ENCODE measurements around the gene DACT1.

Gene DACT1

DNA sequence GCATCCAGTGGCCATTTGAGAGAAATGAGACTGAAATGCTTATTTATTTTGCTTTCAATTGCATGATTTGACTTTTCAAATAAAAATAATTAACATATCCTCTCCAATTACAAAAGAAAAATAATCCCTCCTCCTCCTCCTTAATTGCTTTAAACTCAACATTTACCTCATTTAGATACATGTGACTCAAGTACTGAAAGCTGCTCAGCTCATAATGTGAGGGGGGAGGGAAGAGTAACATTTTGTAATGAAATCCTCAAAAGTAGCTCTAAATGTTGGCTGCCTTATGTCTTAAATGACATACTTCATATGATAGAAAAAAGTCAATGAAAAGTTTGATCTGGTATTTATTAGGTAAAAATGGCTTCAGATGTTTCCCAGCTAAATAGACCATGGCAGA, 29.0 kb downstream of the DACT1 start:
- DNase-seq (ENCODE audit: low spot score): no peak

DNA sequence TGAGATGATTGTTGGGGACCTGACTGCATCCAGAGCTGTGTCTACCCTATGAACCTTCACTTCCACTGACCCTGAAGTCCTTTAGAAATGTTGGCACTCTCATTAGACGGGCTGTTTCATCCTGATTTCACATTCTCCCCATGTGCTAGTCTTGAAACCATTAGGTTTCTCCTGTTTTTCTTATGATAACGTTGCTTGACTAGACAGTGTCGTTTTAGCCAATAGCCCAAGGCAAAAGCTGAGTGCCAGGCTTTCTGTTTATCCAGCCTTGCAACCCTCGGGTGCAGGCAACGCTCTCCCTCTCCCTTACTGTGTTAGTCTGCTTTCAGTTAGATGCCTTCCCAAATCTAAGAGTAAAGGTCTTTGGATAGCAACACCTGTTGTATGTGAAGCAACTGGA, 30.1 kb downstream of the DACT1 start:
- DNase-seq (ENCODE audit: low spot score): no peak

DNA sequence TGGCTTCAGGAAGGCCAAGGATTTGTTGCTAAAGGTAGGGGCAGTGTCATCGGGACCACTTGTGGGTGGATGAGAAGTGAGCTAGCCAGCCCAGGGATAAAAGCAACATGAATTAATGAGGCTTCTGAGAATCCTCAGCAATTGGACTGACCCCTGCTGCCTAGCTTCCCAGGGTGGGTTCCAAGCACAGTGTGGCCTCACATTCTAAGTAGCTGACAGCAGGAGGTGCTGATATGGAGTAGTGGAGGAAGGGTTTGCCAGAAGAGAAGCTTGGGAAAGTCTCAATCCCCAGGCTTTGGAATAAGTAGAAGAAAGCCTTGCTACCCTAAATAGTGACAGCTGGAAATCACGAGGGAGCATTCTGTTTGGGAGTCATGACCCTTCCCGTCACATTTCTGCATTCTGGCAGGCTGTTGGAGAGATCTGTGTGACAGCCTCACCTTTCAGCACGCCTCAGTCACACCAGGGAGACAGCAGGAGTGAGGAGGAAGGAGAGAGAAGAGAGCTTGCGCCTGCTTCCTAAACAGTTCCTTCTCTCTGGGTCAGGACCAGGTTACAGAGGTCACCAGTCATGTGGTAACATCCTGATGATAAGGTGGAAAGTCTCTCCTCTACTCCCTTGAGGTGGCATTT, 31.2 kb downstream of the DACT1 start:
- no peak for DNase-seq (ENCODE audit: low spot score)

DNA sequence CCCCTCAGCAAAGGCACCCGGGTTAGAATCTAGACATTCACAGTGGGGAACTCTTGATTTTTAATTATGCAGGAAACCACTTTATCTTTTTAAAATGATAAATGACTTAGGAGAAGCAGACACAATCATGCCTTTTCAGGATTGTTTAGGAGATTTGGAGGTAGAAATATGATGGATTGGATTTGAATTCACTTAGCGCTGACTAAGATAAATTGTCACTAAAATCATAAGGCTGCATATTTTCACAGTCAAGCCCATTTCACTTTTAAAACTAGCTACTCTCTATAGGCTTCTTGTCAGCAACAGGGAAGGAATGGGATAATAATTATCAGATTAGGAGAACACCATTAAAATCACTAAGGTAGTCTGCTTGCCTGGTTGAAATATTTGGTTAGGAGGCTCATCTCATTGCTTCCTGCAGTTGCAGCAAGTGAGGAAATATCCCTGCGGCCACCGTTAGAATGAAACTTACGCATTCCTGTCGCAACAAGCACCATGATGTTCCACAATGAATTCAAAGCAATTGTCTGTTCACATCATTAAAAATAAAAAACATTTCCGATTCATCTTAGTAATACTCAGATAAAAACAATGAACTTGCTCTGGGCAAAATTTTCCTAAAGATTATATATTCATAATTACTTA, 31.9 kb downstream of the DACT1 start:
- no peak for DNase-seq (ENCODE audit: low spot score)

DNA sequence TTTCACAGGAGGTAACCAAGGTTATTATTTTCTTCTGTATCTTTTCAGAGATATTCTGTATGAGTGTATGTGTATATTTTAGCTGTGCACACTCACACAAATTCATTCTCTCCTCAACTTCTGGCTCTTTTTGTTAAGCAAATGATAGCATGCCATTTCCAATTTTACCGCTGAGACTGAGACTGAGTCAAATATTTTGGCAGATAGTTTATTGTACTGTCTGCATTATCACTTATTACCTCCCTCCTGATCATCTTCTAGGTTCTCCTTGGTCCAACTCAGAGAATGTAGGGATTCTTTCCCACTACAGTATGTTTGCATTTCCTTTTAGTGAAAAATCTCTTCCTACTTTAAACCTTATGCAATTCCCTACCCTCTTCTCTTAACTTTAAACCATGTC, 33.3 kb downstream of the DACT1 start:
- DNase-seq (ENCODE audit: low spot score): no peak

DNA sequence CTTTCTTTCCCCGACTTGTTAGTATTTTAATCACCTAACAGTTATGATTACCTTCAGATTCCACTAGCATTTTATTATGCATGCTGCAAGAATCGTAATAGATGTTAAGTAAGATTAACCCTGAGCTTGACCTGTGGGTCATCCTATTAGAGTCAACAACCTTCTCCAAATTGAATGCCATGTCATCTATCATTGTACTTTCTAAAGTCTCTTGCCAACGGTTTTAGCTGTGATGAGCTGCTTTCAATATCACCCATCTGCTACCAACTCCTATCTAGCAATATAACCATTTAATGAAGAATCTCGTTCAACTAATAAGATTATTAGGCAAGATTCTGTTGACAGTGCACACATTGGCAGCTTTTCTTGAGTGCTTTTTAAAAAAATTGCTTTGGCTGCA, 33.7 kb downstream of the DACT1 start:
- no peak for DNase-seq (ENCODE audit: low spot score)

DNA sequence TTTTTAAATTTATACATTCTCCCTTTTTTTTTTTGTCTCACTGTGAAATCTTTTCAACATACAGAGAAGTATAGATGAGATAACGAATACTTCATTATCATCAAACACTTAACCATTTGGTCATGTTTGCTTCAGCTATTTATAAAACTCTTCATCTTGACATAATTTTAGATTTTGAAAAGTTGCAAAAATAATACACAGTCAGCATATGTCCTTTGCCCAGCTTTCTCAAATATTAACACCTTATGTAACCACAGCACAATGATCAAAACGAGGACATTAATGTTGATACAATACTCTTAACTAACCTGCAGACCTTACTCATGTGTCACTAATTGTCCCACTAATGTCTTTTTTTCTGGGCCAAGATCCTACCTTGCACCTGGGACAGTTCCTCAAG, 36.0 kb downstream of the DACT1 start:
- no peak for DNase-seq (ENCODE audit: low spot score)

DNA sequence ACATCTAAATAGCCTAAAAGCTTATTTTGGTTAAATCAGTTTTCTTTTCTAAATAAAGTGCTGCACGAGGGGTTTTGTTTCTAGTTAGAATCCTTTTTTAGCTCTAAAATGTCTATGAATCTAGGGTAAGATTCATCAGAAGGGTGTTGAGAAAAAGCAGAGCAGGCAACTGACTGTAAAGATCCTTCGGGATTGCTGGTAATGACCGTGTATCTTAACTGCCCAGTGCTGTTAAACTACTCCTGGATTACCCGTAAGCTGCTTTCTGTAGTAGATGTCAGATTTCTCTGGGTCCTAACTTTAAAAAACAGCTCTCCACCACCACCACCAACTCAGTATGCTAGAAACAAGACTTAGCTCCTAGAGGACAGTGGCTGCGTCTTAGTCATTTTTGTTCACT, 39.2 kb downstream of the DACT1 start:
- DNase-seq (ENCODE audit: low spot score): no peak

DNA sequence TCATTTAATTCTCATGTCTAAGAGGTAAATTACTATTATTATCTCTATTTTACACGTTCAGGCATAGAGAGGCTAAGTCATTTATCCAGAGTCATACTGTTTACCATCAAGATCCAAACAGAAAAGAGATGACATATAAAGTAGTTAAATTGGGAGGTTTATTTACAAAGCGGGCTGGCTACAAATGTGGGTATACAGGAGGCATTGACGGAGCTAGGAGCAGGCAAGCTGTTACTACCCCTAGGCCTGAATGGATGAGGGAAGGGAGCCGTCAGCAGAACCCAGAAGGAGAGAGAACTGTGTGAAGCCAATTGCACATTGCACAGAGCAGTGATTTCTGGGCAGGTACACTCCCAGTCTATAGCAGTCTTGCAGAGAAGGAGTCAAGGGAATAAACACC, 39.8 kb downstream of the DACT1 start:
- no peak for DNase-seq (ENCODE audit: low spot score)

DNA sequence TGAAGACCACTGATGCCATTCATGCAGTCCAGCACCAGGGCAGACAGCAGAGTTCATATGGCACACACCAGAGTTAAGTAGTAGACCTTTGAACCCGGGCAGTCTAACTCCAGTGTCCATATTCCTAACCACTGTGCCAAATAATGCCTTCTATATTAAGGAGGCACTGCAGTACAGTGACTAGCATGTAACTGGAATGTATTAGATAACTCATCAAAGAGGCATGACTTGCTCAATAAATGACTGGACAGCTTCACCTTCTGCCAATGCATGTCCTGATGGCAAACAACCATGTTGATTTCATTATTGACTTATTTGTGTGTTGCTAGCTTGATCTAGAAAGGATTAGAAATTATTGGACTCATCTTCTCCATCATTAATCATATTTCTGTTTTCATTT, 40.2 kb downstream of the DACT1 start:
- no peak for DNase-seq (ENCODE audit: low spot score)

DNA sequence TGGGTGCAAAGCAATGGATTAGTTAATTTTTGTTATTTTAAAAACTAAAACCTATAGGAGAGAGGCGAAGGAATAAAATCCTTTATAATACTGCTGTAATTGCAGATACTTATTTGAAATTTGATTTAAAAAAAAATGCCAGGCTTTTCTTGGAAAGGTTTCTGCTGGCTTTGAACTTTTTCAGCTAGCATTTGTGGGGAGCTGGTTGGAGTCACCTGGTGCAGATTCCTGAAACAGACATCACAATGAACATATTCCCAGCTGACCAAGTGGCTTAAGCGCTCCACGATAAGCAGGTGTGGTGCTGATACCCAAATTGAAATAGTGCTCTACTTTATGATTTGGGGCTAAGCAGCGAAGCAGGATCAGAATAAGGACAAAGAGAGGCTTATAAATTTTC, 42.9 kb downstream of the DACT1 start:
- no peak for DNase-seq (ENCODE audit: low spot score)

DNA sequence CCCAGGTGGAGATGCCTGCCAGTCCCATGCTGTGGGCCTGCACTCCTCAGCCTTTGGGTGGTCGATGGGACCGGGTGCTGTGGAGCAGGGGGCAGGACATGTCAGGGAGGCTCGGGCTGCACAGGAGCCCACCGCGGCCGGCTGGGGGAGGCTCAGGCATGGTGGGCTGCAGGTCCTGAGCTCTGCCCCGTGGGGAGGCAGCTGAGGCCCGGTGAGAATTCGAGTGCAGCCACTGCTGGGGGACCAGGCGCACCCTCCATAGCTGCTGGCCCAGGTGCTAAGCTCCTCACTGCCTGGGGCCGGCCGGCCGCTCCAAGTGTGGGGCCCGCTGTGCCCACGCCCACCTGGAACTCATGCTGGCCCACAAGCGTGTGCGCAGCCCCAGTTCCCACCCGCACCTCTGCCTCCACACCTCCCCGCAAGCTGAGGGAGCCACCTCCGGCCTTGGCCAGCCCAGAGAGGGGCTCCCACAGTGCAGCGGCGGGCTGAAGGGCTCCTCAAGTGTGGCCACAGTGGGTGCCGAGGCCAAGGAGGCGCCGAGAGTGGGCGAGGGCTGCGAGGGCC, 49.6 kb downstream of the DACT1 start:
- DNase-seq (ENCODE audit: low spot score): no peak

DNA sequence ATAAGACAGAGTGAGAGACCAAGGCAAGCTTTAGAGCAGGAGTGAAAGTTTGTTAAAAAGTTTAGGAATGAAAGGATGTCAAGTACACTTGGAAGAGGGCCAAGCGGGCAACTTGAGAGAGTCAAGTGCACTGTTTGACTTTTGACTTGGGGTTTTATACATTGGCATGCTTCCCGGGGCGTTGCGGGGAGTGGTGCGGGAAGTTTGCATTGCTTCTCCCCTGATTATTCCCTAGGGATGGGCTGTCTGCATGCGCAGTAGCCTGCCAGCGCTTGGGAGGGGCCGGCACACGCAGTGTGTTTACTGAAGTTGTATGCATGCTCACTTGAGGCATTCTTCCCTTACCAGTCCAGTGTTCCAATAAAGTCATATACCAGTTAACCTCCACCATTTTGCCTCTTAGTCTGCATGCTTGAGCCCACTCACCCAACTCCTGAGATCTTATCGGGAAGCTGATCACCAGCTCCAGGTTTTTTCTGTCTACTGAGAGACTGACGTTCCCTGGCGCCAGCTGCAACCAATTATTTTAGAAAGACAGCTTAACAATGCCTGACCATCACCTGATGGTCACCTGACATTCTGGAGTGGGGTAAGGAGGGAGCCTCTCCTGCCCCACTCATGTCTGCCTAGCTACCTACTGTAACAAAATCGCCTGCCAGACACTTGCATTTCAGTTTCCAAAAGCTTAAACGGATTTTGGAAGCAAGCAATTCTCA, 53.2 kb downstream of the DACT1 start:
- DNase-seq (ENCODE audit: low spot score): no peak

DNA sequence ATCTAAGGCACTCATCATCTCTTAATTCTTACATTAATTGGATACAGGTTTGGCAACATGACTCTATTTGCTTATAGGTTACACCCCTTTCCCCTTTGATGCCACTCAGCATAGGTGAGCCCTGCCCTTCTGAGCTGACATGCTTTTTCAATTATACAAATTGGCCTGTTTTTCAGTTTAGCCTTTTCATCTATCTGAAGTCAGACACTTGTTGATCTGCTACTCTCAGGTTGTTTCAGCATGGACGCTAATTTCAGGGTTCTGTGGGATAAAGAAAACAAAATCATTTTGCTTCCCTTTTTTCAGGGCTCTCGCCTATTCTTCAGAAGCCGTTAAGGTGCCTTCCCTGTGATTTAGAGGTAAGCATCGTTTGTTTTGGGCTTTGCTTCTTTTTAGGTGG, 55.3 kb downstream of the DACT1 start:
- DNase-seq (ENCODE audit: low spot score): no peak

DNA sequence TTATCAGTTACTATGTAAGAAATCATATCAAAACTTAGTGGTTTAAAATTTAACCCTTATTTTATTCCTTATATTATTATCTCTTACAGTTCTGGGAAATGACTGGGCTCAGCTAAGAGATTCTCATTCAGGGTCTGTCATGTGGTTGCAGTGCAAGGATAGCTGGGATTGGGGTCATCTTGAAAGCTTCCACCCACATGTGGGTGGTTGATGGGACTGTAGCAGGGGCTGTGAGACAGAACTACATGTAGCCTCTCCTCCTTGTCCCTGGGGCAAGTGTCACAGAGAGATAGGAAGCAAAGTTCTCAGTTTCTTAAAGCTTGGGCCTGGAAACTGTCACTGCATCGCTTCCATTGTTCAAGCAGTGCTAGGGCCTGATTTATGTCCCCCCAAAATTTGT, 57.8 kb downstream of the DACT1 start:
- DNase-seq (ENCODE audit: low spot score): no peak

DNA sequence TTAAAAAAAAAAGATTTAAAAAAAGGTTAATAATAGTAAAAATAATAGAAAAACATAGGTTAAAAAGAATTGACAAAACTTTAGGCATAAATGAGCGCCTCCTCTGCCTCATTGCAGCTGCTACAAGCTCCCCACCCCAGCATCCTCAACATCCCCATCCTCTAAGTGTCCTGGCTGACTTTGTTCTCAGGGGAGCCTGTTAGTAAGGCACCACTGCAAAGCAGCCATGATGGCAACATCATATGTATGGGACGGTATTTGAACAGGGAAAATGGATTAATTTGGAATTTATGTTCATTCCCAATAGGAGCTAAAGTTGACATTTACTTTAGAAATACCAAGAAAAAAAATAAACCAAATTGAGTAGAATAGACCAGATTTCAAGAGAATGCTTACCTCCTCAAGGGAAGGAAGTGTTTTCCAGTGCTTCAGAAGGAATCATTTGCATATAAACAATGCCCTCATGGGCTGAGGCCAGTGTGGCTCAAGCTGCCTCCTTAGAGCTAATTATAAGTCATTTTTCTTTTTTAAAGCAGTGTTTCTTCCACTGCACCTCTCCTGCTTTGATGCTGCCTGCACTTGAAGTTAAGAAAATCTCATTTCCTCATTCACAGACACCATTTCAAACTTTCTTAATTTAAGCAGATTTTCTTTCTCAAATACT, 59.6 kb downstream of the DACT1 start:
- DNase-seq (ENCODE audit: low spot score): no peak

Measured in Ammon's horn (tissue), 1 donor.